ENCODE measurements around the gene SFTA2. TPM values are rescaled to one million over a fixed set of nuclear protein-coding genes. Genes with fewer than 3 reads are reported as not detected.
"Not testable (repeated sequence)": the region's sequence is repeated elsewhere in the genome, so short reads cannot be mapped to it uniquely, and the experiment has no call there.

SFTA2 gene
- total and polyA plus RNA-seq, 10 donors: 0.08 to 2.6 (median 0.47) TPM; not detected in 7

- WGBS, 5 donors: 91 to 99% (median 93%) methylated on average over 4 of the region's 4 CpGs
- Histone ChIP-seq H3K9me3 (no peaks in the 10 kb centered on the region), H3K27me3 (replicated peaks in 1 of 7) (peaks cover 0 to 9% (median 0%) of the 10 kb centered on the region in 7 donors), H3K36me3 (no peaks in the 10 kb centered on the region), H3K27ac (no peak overlapping the region), H3K4me3 (no peak overlapping the region), H3K4me1 (no peaks in the 10 kb centered on the region)
- DNase-seq: no peak
- intact Hi-C loops (cut with DNase I; ENCODE audit: low total_unique reads): no loop called here
- no peak for TF ChIP-seq POLR2A (IDR thresholded peaks at IDR 0.05)
- no peak for TF ChIP-seq POLR2AphosphoS5 (IDR thresholded peaks at IDR 0.05)
- TF ChIP-seq CTCF (IDR thresholded peaks at IDR 0.05 in 8 of 11, conservative IDR thresholded peaks at IDR 0.05 in 3 of 11): no peak
These were observed 40.8 kb upstream of the SFTA2 start for GRCh38 chr6:30972816-30973215.

DNA sequence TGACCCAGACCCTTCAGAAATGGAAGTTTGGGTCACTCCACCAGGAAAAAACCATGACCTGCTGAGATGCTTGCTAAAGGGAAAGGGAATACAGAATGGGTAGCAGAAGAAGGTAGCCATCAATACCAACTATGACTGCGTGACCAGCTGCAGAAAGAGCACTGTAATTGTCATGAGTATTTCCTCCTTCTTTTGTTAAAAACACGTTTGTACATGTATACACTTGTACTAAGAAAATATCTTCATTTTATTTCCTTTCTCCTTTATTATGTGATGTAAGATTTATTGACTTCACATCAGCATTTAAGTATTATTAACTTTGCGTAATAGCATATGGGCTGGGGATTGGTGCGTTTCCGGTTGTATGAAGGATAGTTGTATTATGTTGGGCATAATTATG is 39.0 kb upstream of the SFTA2 start:
- 84 to 87% (median 86%) methylated on average over 5 of the region's 5 CpGs for WGBS, 5 donors
- TF ChIP-seq POLR2A (IDR thresholded peaks at IDR 0.05): no peak
- no peak for TF ChIP-seq POLR2AphosphoS5 (IDR thresholded peaks at IDR 0.05)
- no peak for TF ChIP-seq CTCF (IDR thresholded peaks at IDR 0.05 in 8 of 11, conservative IDR thresholded peaks at IDR 0.05 in 3 of 11)
- H3K27ac ChIP-seq: no peak overlapping the region

DNA sequence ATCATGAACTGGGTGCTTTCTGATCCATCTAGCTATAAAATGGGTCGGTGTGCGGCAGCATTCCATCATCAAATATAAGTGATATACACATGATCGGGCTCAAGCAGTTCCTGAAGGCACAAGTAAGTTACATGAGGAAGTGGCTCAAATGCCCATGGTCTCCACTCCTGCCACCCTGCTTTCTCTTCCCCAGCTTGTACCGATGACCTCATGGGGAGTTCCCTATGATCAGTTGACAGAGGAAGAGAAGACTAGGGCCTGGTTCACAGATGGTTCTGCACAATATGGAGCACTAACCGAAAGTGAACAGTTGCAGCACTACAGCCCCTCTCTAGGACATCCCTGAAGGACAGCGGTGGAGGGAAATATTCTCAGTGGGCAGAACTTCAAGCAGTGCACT is 37.2 kb upstream of the SFTA2 start:
- H3K27ac ChIP-seq; H3K36me3 ChIP-seq; H3K4me1 ChIP-seq; H3K27me3 ChIP-seq (replicated peaks in 1 of 7); H3K9me3 ChIP-seq; DNase-seq; H3K4me3 ChIP-seq; intact Hi-C loops (cut with DNase I; ENCODE audit: low total_unique reads): not testable (repeated sequence)
- 81 to 92% (median 87%) methylated on average over 6 of the region's 6 CpGs for WGBS, 5 donors

More for the DNA sequence above, 39.0 kb upstream of the SFTA2 start:
- no peaks in the 10 kb centered on the region for H3K36me3 ChIP-seq
- H3K4me3 ChIP-seq: no peak overlapping the region
- intact Hi-C loops (cut with DNase I; ENCODE audit: low total_unique reads): no loop called here
- H3K27me3 ChIP-seq (replicated peaks in 1 of 7): peaks cover 0 to 9% (median 0%) of the 10 kb centered on the region in 7 donors
- H3K4me1 ChIP-seq: no peaks in the 10 kb centered on the region
- no peak for DNase-seq
- no peaks in the 10 kb centered on the region for H3K9me3 ChIP-seq

GRCh38 chr6:30966154-30966553 is 34.2 kb upstream of the SFTA2 start:
- no peak for DNase-seq
- no peaks in the 10 kb centered on the region for H3K4me1 ChIP-seq
- no peaks in the 10 kb centered on the region for H3K36me3 ChIP-seq
- H3K27ac ChIP-seq: no peak overlapping the region
- no peaks in the 10 kb centered on the region for H3K9me3 ChIP-seq
- intact Hi-C loops (cut with DNase I; ENCODE audit: low total_unique reads): no loop called here
- no peak for TF ChIP-seq POLR2AphosphoS5 (IDR thresholded peaks at IDR 0.05)
- no peak for TF ChIP-seq POLR2A (IDR thresholded peaks at IDR 0.05)
- TF ChIP-seq CTCF (IDR thresholded peaks at IDR 0.05 in 8 of 11, conservative IDR thresholded peaks at IDR 0.05 in 3 of 11): no peak
- H3K4me3 ChIP-seq: no peak overlapping the region
- H3K27me3 ChIP-seq (replicated peaks in 1 of 7): no peaks in the 10 kb centered on the region
- WGBS, 5 donors: 57 to 80% (median 60%) methylated on average over 3 of the region's 3 CpGs

GRCh38 chr6:30965140-30965601 is 33.2 kb upstream of the SFTA2 start:
- Histone ChIP-seq H3K36me3 (no peaks in the 10 kb centered on the region), H3K4me3 (no peak overlapping the region), H3K27me3 (replicated peaks in 1 of 7) (no peaks in the 10 kb centered on the region), H3K27ac (no peak overlapping the region), H3K4me1 (no peaks in the 10 kb centered on the region), H3K9me3 (no peaks in the 10 kb centered on the region)
- intact Hi-C loops (cut with DNase I; ENCODE audit: low total_unique reads): no loop called here
- no peak for TF ChIP-seq POLR2AphosphoS5 (IDR thresholded peaks at IDR 0.05)
- no peak for TF ChIP-seq CTCF (IDR thresholded peaks at IDR 0.05 in 8 of 11, conservative IDR thresholded peaks at IDR 0.05 in 3 of 11)
- no peak for TF ChIP-seq POLR2A (IDR thresholded peaks at IDR 0.05)
- DNase-seq: no peak
- 74 to 79% (median 78%) methylated on average over 5 of the region's 5 CpGs for WGBS, 5 donors

Data from spleen (tissue), 11 donors.